Measurements from ENCODE around the gene PTCHD1.

The PTCHD1 gene

GRCh38 chrX:23334848-23335599, at the start of gene PTCHD1:
PTCHD1 (plus strand) TSS chrX:23334849; CDS start chrX:23334876, 27 bp downstream.
- DNase-seq: no peak

GRCh38 chrX:23286731-23287130, 47.9 kb upstream of the PTCHD1 start:
- DNase-seq: no peak

- no peak for DNase-seq
Measured at GRCh38 chrX:23287191-23287725, 47.4 kb upstream of the PTCHD1 start.

GRCh38 chrX:23292354-23292987, 42.2 kb upstream of the PTCHD1 start:
- no peak for DNase-seq

- DNase-seq: no peak
Measured at GRCh38 chrX:23292988-23293651, 41.5 kb upstream of the PTCHD1 start.

- no peak for DNase-seq
Measured at GRCh38 chrX:23304881-23305280, 29.8 kb upstream of the PTCHD1 start.

- DNase-seq: no peak
Measured at GRCh38 chrX:23311731-23312130, 22.9 kb upstream of the PTCHD1 start.

- DNase-seq: no peak
Measured at GRCh38 chrX:23312136-23312535, 22.5 kb upstream of the PTCHD1 start.

- no peak for DNase-seq
Measured at GRCh38 chrX:23317799-23318724, 16.6 kb upstream of the PTCHD1 start.

GRCh38 chrX:23327104-23327503, 7.5 kb upstream of the PTCHD1 start:
- DNase-seq: no peak

- DNase-seq: no peak
Measured at GRCh38 chrX:23331701-23332100, 2.9 kb upstream of the PTCHD1 start.

GRCh38 chrX:23332101-23332887, 2.4 kb upstream of the PTCHD1 start:
- DNase-seq: no peak

GRCh38 chrX:23332888-23333821, 1.5 kb upstream of the PTCHD1 start:
- no peak for DNase-seq

GRCh38 chrX:23333842-23334520, 668 bp upstream of the PTCHD1 start:
- no peak for DNase-seq

- no peak for DNase-seq
Measured at GRCh38 chrX:23334521-23334847, 165 bp upstream of the PTCHD1 start.

- DNase-seq: no peak
Measured at GRCh38 chrX:23338334-23338733, 3.7 kb downstream of the PTCHD1 start.

GRCh38 chrX:23341452-23341851, 6.8 kb downstream of the PTCHD1 start:
- no peak for DNase-seq

GRCh38 chrX:23344238-23344903, 9.7 kb downstream of the PTCHD1 start:
- no peak for DNase-seq

GRCh38 chrX:23344904-23345271, 10.2 kb downstream of the PTCHD1 start:
- no peak for DNase-seq

GRCh38 chrX:23356189-23356588, 21.5 kb downstream of the PTCHD1 start:
- no peak for DNase-seq
